ENCODE data around the gene GNAQ.

- TF ChIP-seq CTCF (IDR thresholded peaks at IDR 0.05) (no peak), POLR2A (IDR thresholded peaks at IDR 0.05) (no peak)
Measured at GRCh38 chr9:77929942-77930341, 101.7 kb downstream of the GNAQ start.
